IMR-90 (cell line): ENCODE measurements around the gene PM20D2. TPM values are rescaled to one million over a fixed set of nuclear protein-coding genes. Genes with fewer than 3 reads are reported as not detected.

Source experiments
- ATAC-seq: fragments of 200-7000 bp; cut with Tn5 transposase; 2 replicates; pipeline ENCODE4 v1.9.1; 2020; ENCODE audit warnings: low read depth, mild to moderate bottlenecking, moderate library complexity
- BruUV-seq: library from RNA; stranded (reverse); fragments of 400-500 nt; replicated peaks from 2 replicates; lab custom pipeline; 2021; lab: Mats Ljungman, UMichigan
- CTCF ChIA-PET: fragments of 300-600 bp; formaldehyde crosslinking; extraction: SDS; loops from one replicate; lab custom pipeline; 2021; ENCODE audit warnings: antibody characterized with exemption; lab: Yijun Ruan, JAX
- POLR2A ChIA-PET: fragments of 300-600 bp; sonication (Branson Sonifier 250); formaldehyde crosslinking; loops from one replicate; lab custom pipeline; 2022; ENCODE audit warnings: antibody characterized with exemption; ENCODE audit not compliant: unreplicated experiment; lab: Charles Lee
- DNase-seq: peaks from one replicate; pipeline ENCODE4 v3.0.0; 2013
- H2AFZ ChIP-seq: replicated peaks from 2 replicates; pipeline ENCODE3; 2013; ENCODE audit warnings: low read length, mild to moderate bottlenecking; ENCODE audit not compliant: poor library complexity
- H2AK5ac ChIP-seq: 2 replicates; pipeline ENCODE4 v1.6.1; 2013; ENCODE audit warnings: low read depth, low read length, inconsistent platforms
- H2AK9ac ChIP-seq: replicated peaks from 2 replicates; pipeline ENCODE3; 2013; ENCODE audit warnings: mild to moderate bottlenecking, low read depth, low read length, moderate library complexity; ENCODE audit not compliant: poor library complexity
- H2BK120ac ChIP-seq: 2 replicates; pipeline ENCODE4 v1.6.1; 2013; ENCODE audit warnings: low read depth, low read length, inconsistent platforms
- H2BK15ac ChIP-seq: 3 replicates; pipeline ENCODE4 v1.6.1; 2013; ENCODE audit warnings: low read depth, low read length, inconsistent platforms
- H2BK20ac ChIP-seq: 2 replicates; pipeline ENCODE4 v1.6.1; 2013; ENCODE audit warnings: low read depth, mild to moderate bottlenecking, inconsistent platforms, low read length, moderate library complexity
- H2BK5ac ChIP-seq: 2 replicates; pipeline ENCODE4 v1.6.1; 2013; ENCODE audit warnings: mild to moderate bottlenecking, low read depth, low read length, inconsistent platforms; ENCODE audit not compliant: poor library complexity, severe bottlenecking
- H3K14ac ChIP-seq: replicated peaks from 2 replicates; pipeline ENCODE4 v1.6.1; 2013; ENCODE audit warnings: low read depth, low read length, inconsistent platforms
- H3K18ac ChIP-seq: 2 replicates; pipeline ENCODE4 v1.6.1; 2013; ENCODE audit warnings: low read depth, low read length, control low read depth
- H3K23ac ChIP-seq: 2 replicates; pipeline ENCODE4 v1.6.1; 2013; ENCODE audit warnings: low read depth, low read length, inconsistent platforms
- H3K27ac ChIP-seq: 2 replicates; pipeline ENCODE4 v1.5.1; 2013; ENCODE audit warnings: mild to moderate bottlenecking, control low read depth, low read length; ENCODE audit not compliant: insufficient read depth
- H3K27me3 ChIP-seq: 2 replicates; pipeline ENCODE4 v1.6.1; 2013; ENCODE audit warnings: low read length; ENCODE audit not compliant: control insufficient read depth, insufficient read depth
- H3K36me3 ChIP-seq: 2 replicates; pipeline ENCODE4 v1.6.1; 2013; ENCODE audit warnings: low read length, mixed read lengths; ENCODE audit not compliant: control insufficient read depth, insufficient read depth
- H3K4ac ChIP-seq: 2 replicates; pipeline ENCODE4 v1.6.1; 2013; ENCODE audit warnings: low read depth, low read length, inconsistent platforms
- H3K4me1 ChIP-seq: 2 replicates; pipeline ENCODE4 v1.6.1; 2013; ENCODE audit warnings: low read length, mixed read lengths; ENCODE audit not compliant: control insufficient read depth, insufficient read depth
- H3K4me2 ChIP-seq: 2 replicates; pipeline ENCODE4 v1.6.1; 2013; ENCODE audit warnings: low read depth, mild to moderate bottlenecking, control low read depth, low read length, moderate library complexity
- H3K4me3 ChIP-seq: 2 replicates; pipeline ENCODE4 v1.5.1; 2013; ENCODE audit warnings: low read depth, mild to moderate bottlenecking, control low read depth, low read length, moderate library complexity; ENCODE audit not compliant: insufficient read depth
- H3K56ac ChIP-seq: 2 replicates; pipeline ENCODE4 v1.6.1; 2013; ENCODE audit warnings: low read length, inconsistent platforms; ENCODE audit not compliant: insufficient read depth; ENCODE audit errors: extremely low read depth
- H3K79me1 ChIP-seq, 2 experiments: 2 replicates each; pipeline ENCODE4 v1.6.1; 2013; ENCODE audit warnings: low read length in 2 of 2, inconsistent platforms in 1 of 2, low read depth in 1 of 2
- H3K9ac ChIP-seq: 2 replicates; pipeline ENCODE4 v1.6.1; 2013; ENCODE audit warnings: low read depth, low read length, control low read depth
- H3K9me1 ChIP-seq: 2 replicates; pipeline ENCODE4 v1.6.1; 2013; ENCODE audit warnings: low read length, inconsistent platforms; ENCODE audit not compliant: insufficient read depth
- H3K9me3 ChIP-seq: 2 replicates; pipeline ENCODE4 v1.6.1; 2013; ENCODE audit warnings: low read length; ENCODE audit not compliant: control insufficient read depth, insufficient read depth
- H4K20me1 ChIP-seq: 2 replicates; pipeline ENCODE4 v1.6.1; 2013; ENCODE audit warnings: low read length, inconsistent platforms; ENCODE audit not compliant: insufficient read depth
- H4K5ac ChIP-seq: 2 replicates; pipeline ENCODE4 v1.6.1; 2013; ENCODE audit warnings: mild to moderate bottlenecking, low read depth, low read length, control low read depth
- H4K8ac ChIP-seq, 2 experiments: 2 replicates each; pipeline ENCODE4 v1.6.1; 2013; ENCODE audit warnings: low read depth in 2 of 2, low read length in 2 of 2, control low read depth in 1 of 2, inconsistent platforms in 1 of 2
- H4K91ac ChIP-seq: 2 replicates; pipeline ENCODE4 v1.6.1; 2013; ENCODE audit warnings: low read depth, low read length, inconsistent platforms; ENCODE audit not compliant: insufficient read depth
- CHD1 ChIP-seq: IDR thresholded peaks from 2 replicates; pipeline ENCODE4 v1.6.1; 2012; ENCODE audit warnings: low read depth, low read length, improper control_type of control experiment
- MAFK ChIP-seq: IDR thresholded peaks from 2 replicates; pipeline ENCODE4 v1.6.1; 2012; ENCODE audit warnings: low read depth, low read length, improper control_type of control experiment
- RAD21 ChIP-seq: IDR thresholded peaks from 2 replicates; pipeline ENCODE4 v1.6.1; 2012; ENCODE audit warnings: low read length, improper control_type of control experiment
- RFX5 ChIP-seq: IDR thresholded peaks from 2 replicates; pipeline ENCODE4 v1.8.0; 2012; ENCODE audit warnings: low read depth, mild to moderate bottlenecking, low read length, moderate library complexity
- WGBS, 2 experiments: methylation state at CpG; one replicate each; pipeline versions ENCODE4 v1.1.5 to v1.1.7; 2013; ENCODE audit warnings: missing lambda C conversion rate in 2 of 2; ENCODE audit not compliant: insufficient read length in 1 of 2; ENCODE audit errors: extremely low coverage in 2 of 2; 5-methylcytosine and 5-hydroxymethylcytosine counted together
- dilution Hi-C: fragments of 300-500 bp; cut with HindIII; formaldehyde crosslinking; loops from one replicate; pipeline ENCODE4 v1.14.3; 2018; ENCODE audit warnings: low sequenced_read_pairs; ENCODE audit not compliant: unreplicated experiment
- in situ Hi-C: fragments of 300-500 bp; cut with MboI; formaldehyde crosslinking; loops from 3 replicates; pipeline ENCODE4 v1.14.3; 2019; ENCODE audit warnings: low sequenced_read_pairs, inconsistent platforms, mixed read lengths
- intact Hi-C: fragments of 100-400 bp; cut with micrococcal nuclease; formaldehyde crosslinking; loops from 2 replicates; pipeline ENCODE4 v1.10.0; 2022
- polyA plus RNA-seq, 3 experiments: library from polyadenylated mRNA; depleted of rRNA; stranded (reverse); fragments of >200 nt; gene quantifications; 2 replicates each; pipeline ENCODE4 v1.2.3, GENCODE V29; 2012; ENCODE audit warnings: low replicate concordance in 1 of 3
- total RNA-seq: library from RNA; depleted of rRNA; stranded (reverse); fragments of >200 nt; gene quantifications from 2 replicates; pipeline ENCODE4 v1.2.3, GENCODE V29; 2012

PM20D2 gene
- total and polyA plus RNA-seq, 2 of the 4 experiments (the other 2 are of a cell fraction) = 6.0 to 6.5 TPM

GRCh38 chr6:89204096-89204495 is 58.2 kb downstream of the PM20D2 start:
- Histone ChIP-seq H3K4me2 (no peak overlapping the region), H3K56ac (no peak overlapping the region), H2BK20ac (no peak overlapping the region), H3K4me3 (no peak overlapping the region), H4K8ac (no peak overlapping the region), H4K5ac (no peak overlapping the region), H3K36me3 (no peaks in the 10 kb centered on the region), H3K4ac (no peak overlapping the region), H4K91ac (no peak overlapping the region), H2BK15ac (no peak overlapping the region), H3K18ac (no peak overlapping the region), H2AK9ac (no peak overlapping the region), H2AK5ac (no peak overlapping the region), H3K27ac (no peak overlapping the region), H3K9ac (no peak overlapping the region), H2AFZ (no peak overlapping the region), H3K9me3 (no peaks in the 10 kb centered on the region), H4K20me1 (no peaks in the 10 kb centered on the region), H3K4me1 (no peaks in the 10 kb centered on the region), H3K9me1 (no peaks in the 10 kb centered on the region), H2BK120ac (no peak overlapping the region), H3K27me3 (peaks cover 2% of the 10 kb centered on the region), H3K14ac (no peak overlapping the region), H3K23ac (no peak overlapping the region), H3K79me1 (no peaks in the 10 kb centered on the region), H2BK5ac (no peak overlapping the region)
- WGBS, 2 experiments = 60% methylated on average over 1 of the region's 11 CpGs; no CpG with 5 or more reads in 1 of the 2 experiments
- ChIA-PET CTCF (no interaction called here), POLR2A (no interaction called here)
- in situ Hi-C loops (no loop called here), dilution Hi-C loops (no loop called here), intact Hi-C loops (no loop called here)
- no TSS peak for BruUV-seq
- ATAC-seq (no peak), DNase-seq (no peak)
- TF ChIP-seq MAFK (no peak), RFX5 (no peak), CHD1 (no peak), RAD21 (no peak)
